HEK293T (cell line): ENCODE data around the gene HEG1.

Experiments
- ARNT ChIP-seq: fragments of 450-650 bp; IDR thresholded peaks from 2 replicates; pipeline ENCODE4 v1.6.1; 2017; ENCODE audit warnings: mild to moderate bottlenecking
- FOXM1 ChIP-seq: fragments of 450-650 bp; IDR thresholded peaks from 2 replicates; pipeline ENCODE4 v1.6.1; 2017; ENCODE audit warnings: mild to moderate bottlenecking, borderline replicate concordance
- HDGF ChIP-seq: fragments of 450-650 bp; IDR thresholded peaks from 2 replicates; pipeline ENCODE4 v1.6.1; 2017; ENCODE audit warnings: antibody characterized with exemption, borderline replicate concordance
- LEF1 ChIP-seq: fragments of 450-650 bp; IDR thresholded peaks from 2 replicates; pipeline ENCODE4 v1.6.1; 2017; ENCODE audit warnings: mild to moderate bottlenecking, borderline replicate concordance
- TARDBP ChIP-seq: fragments of 450-650 bp; IDR thresholded peaks from 2 replicates; pipeline ENCODE4 v1.6.1; 2016

DNA sequence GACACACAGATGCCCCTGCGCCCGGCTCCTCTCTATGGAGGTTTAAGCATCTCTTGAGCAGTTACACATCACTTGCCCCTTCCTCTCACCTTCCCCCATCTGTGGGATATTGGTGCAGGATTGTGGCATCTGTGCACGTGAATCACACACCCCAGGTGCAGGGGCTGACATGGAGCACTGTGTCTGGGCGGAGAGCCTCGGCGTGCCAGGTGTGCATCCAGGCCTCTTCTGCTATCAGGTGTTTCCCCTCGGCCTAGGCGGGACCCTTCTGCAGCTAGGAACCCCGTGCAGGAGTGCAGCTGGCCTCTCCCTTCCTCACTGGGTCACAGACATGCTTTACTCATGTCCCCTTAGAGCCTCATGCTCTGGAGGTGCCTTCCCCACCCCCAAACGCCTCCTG lies 87.8 kb downstream of the HEG1 start:
- TF ChIP-seq ARNT (no peak), FOXM1 (no peak), HDGF (no peak), TARDBP (no peak), LEF1 (no peak)
